Body of pancreas (tissue), 4 donors: ENCODE results near the gene SMAGP. TPM values are rescaled to one million over a fixed set of nuclear protein-coding genes. Genes with fewer than 3 reads are reported as not detected.

ENCODE experiments used
- ATAC-seq: fragments of 150-250 bp; one replicate; pipeline ENCODE4 v1.9.1; 2016
- DNase-seq, 4 donors: peaks; one replicate each; pipeline ENCODE4 v3.0.0-alpha.2; 2019
- H3K27ac ChIP-seq, 4 donors: fragments of 200-600 bp; sonication (generic); 1 replicate in 3 of 4; 2 replicates in 1 of 4; pipeline versions ENCODE4 v1.5.1 to v1.6.1; 2016 to 2019; ENCODE audit warnings: mild to moderate bottlenecking in 1 of 4, mixed read lengths in 1 of 4, moderate library complexity in 1 of 4
- H3K27me3 ChIP-seq, 2 donors: fragments of 200-600 bp; sonication (generic); one replicate each; pipeline ENCODE4 v1.6.0; 2016; ENCODE audit warnings: mild to moderate bottlenecking in 1 of 2
- H3K36me3 ChIP-seq, 2 donors: fragments of 200-600 bp; sonication (generic); replicated peaks in 1 of 2; 2 replicates each; pipeline ENCODE4 v1.5.1; 2016; ENCODE audit warnings: low read depth in 2 of 2; ENCODE audit not compliant: insufficient read depth in 1 of 2
- H3K4me1 ChIP-seq: fragments of 200-600 bp; sonication (generic); one replicate; pipeline ENCODE4 v1.6.0; 2016
- H3K4me3 ChIP-seq, 2 donors: fragments of 200-600 bp; sonication (generic); 1 replicate in 1 of 2; 2 replicates in 1 of 2; pipeline ENCODE4 v1.5.1; 2016 to 2019
- H3K9me3 ChIP-seq, 3 donors: fragments of 200-600 bp; sonication (generic); 1 replicate in 2 of 3; 2 replicates in 1 of 3; pipeline ENCODE4 v1.5.1; 2016
- POLR2A ChIP-seq, 3 donors: fragments of 450-650 bp; IDR thresholded peaks; one replicate each; pipeline ENCODE4 v1.6.1; 2016; ENCODE audit warnings: antibody characterized with exemption in 3 of 3, mild to moderate bottlenecking in 2 of 3
- WGBS, 2 donors: methylation state at CpG; one replicate each; pipeline ENCODE4 v1.1.5; 2017; 5-methylcytosine and 5-hydroxymethylcytosine counted together
- intact Hi-C: fragments of 100-400 bp; cut with DNase I; formaldehyde crosslinking; loops from one replicate; pipeline ENCODE4 v1.15.1; 2023
- total RNA-seq, 2 donors: library from RNA; depleted of rRNA; stranded (reverse); fragments of >200 nt; gene quantifications; one replicate each; pipeline ENCODE4 v1.1.0, GENCODE V29; 2016
- TF ChIP-seq, protein P1 (sequence below), 7 experiments: fragments of 450-650 bp in 4 of 7; fragments of 200-600 bp in 3 of 7; sonication (generic) in 3 of 7; IDR thresholded peaks; one replicate each; pipeline ENCODE4 v1.5.1; 2016 to 2019; ENCODE audit warnings: antibody characterized with exemption in 7 of 7

SMAGP gene
- total RNA-seq, 2 donors from 2014 or later = 7.0 to 8.6 TPM

DNA sequence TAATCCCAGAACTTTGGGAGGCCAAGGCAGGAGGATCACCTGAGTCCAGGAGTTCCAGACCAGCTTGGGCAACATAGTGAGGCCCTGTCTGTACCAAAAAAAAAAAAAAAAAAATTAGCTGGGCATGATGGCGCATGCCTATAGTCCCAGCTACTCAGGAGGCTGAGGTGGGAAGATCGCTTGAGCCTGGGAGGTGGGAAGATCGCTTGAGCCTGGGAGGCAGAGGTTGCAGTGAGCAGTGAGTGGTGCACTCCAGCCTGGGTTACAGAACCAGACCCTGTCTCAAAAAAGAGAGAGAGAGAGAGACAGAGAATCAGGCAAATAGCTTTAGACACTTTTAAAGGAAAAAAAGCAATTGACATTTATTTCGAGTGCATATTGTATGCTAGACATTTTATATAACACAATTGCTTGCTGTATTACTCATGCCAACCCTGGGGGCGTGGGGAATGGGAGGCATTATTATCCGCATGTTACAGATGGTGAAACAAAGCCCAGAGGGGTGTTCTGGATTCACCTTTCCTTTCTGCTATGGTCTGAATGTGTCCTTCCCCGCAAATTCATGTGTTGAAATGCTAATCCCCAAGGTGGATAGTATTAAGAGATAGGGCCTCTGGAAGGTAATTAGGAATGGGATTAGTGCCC, 62.1 kb downstream of the SMAGP start:
- no peak overlapping the region for H3K4me3 ChIP-seq
- no peak for DNase-seq
- 90 to 93% methylated on average over 7 of the region's 7 CpGs for WGBS, 2 donors
- TF ChIP-seq POLR2A (IDR thresholded peaks at IDR 0.05) = no peak
- TF ChIP-seq, protein P1, sequence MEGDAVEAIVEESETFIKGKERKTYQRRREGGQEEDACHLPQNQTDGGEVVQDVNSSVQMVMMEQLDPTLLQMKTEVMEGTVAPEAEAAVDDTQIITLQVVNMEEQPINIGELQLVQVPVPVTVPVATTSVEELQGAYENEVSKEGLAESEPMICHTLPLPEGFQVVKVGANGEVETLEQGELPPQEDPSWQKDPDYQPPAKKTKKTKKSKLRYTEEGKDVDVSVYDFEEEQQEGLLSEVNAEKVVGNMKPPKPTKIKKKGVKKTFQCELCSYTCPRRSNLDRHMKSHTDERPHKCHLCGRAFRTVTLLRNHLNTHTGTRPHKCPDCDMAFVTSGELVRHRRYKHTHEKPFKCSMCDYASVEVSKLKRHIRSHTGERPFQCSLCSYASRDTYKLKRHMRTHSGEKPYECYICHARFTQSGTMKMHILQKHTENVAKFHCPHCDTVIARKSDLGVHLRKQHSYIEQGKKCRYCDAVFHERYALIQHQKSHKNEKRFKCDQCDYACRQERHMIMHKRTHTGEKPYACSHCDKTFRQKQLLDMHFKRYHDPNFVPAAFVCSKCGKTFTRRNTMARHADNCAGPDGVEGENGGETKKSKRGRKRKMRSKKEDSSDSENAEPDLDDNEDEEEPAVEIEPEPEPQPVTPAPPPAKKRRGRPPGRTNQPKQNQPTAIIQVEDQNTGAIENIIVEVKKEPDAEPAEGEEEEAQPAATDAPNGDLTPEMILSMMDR (IDR thresholded peaks at IDR 0.05) = no peak
- no peaks in the 10 kb centered on the region for H3K9me3 ChIP-seq
- intact Hi-C loops = no loop called here
- ATAC-seq = no peak
- no peak overlapping the region for H3K27ac ChIP-seq
- no peaks in the 10 kb centered on the region for H3K4me1 ChIP-seq
- H3K36me3 ChIP-seq = no peaks in the 10 kb centered on the region
- H3K27me3 ChIP-seq = no peaks in the 10 kb centered on the region

DNA sequence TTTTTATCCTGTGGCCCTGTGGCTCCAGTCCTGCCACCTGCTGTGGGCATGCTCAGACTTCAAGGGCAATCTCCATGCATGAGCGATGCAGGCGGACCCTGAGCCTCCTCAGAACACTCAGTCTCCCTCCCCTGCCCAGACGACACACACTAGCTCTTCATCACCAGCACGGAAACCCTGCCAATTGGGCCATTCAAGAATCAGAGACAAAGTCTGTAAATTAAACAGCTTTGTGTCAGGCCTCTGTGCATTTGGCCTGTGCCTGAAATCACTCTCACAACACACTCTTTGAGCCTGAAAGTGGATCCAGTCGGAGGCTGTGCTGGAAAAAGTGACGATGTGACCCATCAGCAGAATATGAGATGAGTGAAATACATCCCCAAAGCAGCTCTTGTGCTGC, 64.9 kb downstream of the SMAGP start:
- H3K27me3 ChIP-seq = no peaks in the 10 kb centered on the region
- H3K9me3 ChIP-seq = no peaks in the 10 kb centered on the region
- ATAC-seq (no peak), DNase-seq (no peak)
- WGBS, 2 donors = 91 to 92% methylated on average over 6 of the region's 6 CpGs
- no peak overlapping the region for H3K27ac ChIP-seq
- intact Hi-C loops = no loop called here
- H3K36me3 ChIP-seq = no peaks in the 10 kb centered on the region
- no peak for TF ChIP-seq POLR2A (IDR thresholded peaks at IDR 0.05)
- TF ChIP-seq, protein P1 (IDR thresholded peaks at IDR 0.05) = no peak
- no peaks in the 10 kb centered on the region for H3K4me1 ChIP-seq
- H3K4me3 ChIP-seq = no peak overlapping the region

DNA sequence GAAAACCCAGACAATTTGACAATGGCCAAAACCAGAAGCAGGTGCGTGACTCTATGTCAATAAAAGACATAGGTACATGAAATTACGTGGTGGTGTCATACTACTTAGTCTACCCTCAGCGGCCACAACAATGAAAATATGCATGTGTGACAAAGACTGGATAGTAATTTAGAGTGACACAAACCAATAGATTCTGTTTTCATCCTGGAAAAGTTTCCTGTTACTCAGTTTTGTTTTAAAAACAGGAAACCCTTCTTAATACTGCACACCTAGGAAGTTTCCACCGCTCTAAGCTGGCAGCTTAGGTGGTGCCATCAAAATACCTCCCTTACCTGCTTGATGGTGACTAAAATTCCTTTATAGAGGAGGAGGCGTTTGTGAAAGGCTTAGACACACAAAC, 67.5 kb downstream of the SMAGP start:
- intact Hi-C loops = no loop called here
- DNase-seq = no peak
- Histone ChIP-seq H3K9me3 (no peaks in the 10 kb centered on the region), H3K27ac (no peak overlapping the region), H3K36me3 (no peaks in the 10 kb centered on the region), H3K27me3 (no peaks in the 10 kb centered on the region), H3K4me1 (no peaks in the 10 kb centered on the region), H3K4me3 (no peak overlapping the region)
- 89 to 98% methylated on average over 5 of the region's 5 CpGs for WGBS, 2 donors
- ATAC-seq = no peak
- TF ChIP-seq POLR2A (IDR thresholded peaks at IDR 0.05) = no peak
- TF ChIP-seq, protein P1 (IDR thresholded peaks at IDR 0.05) = no peak

DNA sequence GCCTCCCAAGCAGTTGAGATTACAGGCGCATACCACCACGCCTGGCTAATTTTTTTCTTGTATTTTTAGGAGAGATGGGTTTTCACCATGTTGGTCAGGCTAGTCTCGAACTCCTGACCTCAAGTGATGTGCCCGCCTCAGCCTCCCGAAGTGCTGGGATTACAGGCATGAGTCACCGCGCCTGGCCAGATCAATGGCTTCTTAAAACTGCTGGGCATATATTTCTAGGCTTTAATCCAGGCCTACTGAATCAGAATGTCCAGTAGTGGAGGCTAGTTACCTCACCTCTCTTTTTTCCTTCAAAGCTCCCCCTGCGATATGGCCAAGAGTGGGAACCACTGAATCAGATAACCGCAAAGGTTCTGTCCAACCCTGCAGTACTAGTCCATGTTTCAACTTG, 69.4 kb downstream of the SMAGP start:
- Histone ChIP-seq H3K27ac (no peak overlapping the region), H3K36me3 (no peaks in the 10 kb centered on the region), H3K27me3 (no peaks in the 10 kb centered on the region), H3K9me3 (no peaks in the 10 kb centered on the region), H3K4me1 (no peaks in the 10 kb centered on the region), H3K4me3 (no peak overlapping the region)
- DNase-seq = no peak
- intact Hi-C loops = no loop called here
- ATAC-seq = no peak
- 94 to 98% methylated on average over 8 to 9 of the region's 9 CpGs for WGBS, 2 donors
- no peak for TF ChIP-seq POLR2A (IDR thresholded peaks at IDR 0.05)
- TF ChIP-seq, protein P1 (IDR thresholded peaks at IDR 0.05) = no peak

DNA sequence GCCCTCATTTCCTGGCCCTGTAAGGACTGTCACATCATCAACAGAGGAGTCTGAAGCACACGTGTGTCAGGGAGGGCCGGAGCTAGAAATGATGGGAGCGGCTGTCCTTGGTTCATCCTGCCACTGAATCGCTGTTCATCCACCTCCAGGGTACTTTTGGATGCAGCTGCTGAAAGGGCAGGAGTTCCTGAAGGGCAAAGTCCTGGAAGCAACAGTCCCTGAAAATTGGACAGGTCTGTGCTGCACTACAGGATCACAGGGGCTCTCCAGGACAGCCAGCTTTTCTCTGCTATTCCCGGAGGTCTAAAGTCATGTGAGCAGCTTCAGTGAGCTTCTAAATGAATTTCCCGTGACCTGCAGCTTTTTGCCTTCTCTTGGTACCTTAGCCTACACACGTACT, 70.1 kb downstream of the SMAGP start:
- WGBS, 2 donors = 90 to 92% methylated on average over 7 of the region's 7 CpGs

More for the DNA sequence above, 70.1 kb downstream of the SMAGP start:
- ATAC-seq (no peak), DNase-seq (no peak)
- Histone ChIP-seq H3K27me3 (no peaks in the 10 kb centered on the region), H3K4me3 (no peak overlapping the region), H3K4me1 (no peaks in the 10 kb centered on the region), H3K27ac (no peak overlapping the region), H3K36me3 (no peaks in the 10 kb centered on the region), H3K9me3 (no peaks in the 10 kb centered on the region)
- TF ChIP-seq, protein P1 (IDR thresholded peaks at IDR 0.05) = no peak
- no peak for TF ChIP-seq POLR2A (IDR thresholded peaks at IDR 0.05)
- intact Hi-C loops = no loop called here
